PC-3 (cell line): ENCODE results near the gene TCEANC2. TPM values are rescaled to one million over a fixed set of nuclear protein-coding genes. Genes with fewer than 3 reads are reported as not detected.

Experiments
- ATAC-seq: fragments of 200-7000 bp; cut with Tn5 transposase; 2 replicates; pipeline ENCODE4 v1.9.1; 2020; ENCODE audit warnings: mild to moderate bottlenecking, moderate library complexity
- BruUV-seq: library from RNA; stranded (reverse); fragments of 400-500 nt; replicated peaks from 2 replicates; lab custom pipeline; 2021; lab: Mats Ljungman, UMichigan
- CTCF ChIA-PET: fragments of 300-600 bp; sonication (Branson Sonifier 250); formaldehyde crosslinking; loops from one replicate; lab custom pipeline; 2022; ENCODE audit warnings: antibody characterized with exemption; lab: Charles Lee
- POLR2A ChIA-PET: fragments of 300-600 bp; sonication (Branson Sonifier 250); formaldehyde crosslinking; loops from one replicate; lab custom pipeline; 2022; ENCODE audit warnings: antibody characterized with exemption; ENCODE audit not compliant: unreplicated experiment; lab: Charles Lee
- DNase-seq: peaks from one replicate; pipeline ENCODE4 v3.0.0-alpha.2; 2015
- H2AFZ ChIP-seq: fragments of 300-600 bp; sonication (generic); 2 replicates; pipeline ENCODE4 v1.6.0; 2016; ENCODE audit warnings: antibody characterized with exemption, low read length
- H3F3A ChIP-seq: fragments of 300-600 bp; sonication (generic); one replicate; pipeline ENCODE4 v1.6.0; 2017; ENCODE audit warnings: antibody characterized with exemption, low read length, control low read depth, mild to moderate bottlenecking; ENCODE audit not compliant: unreplicated experiment
- H3K27ac ChIP-seq: fragments of 300-600 bp; sonication (generic); 2 replicates; pipeline ENCODE4 v1.5.1; 2016; ENCODE audit warnings: mild to moderate bottlenecking, low read length
- H3K27me3 ChIP-seq: fragments of 300-600 bp; sonication (generic); 2 replicates; pipeline ENCODE4 v1.6.1; 2016; ENCODE audit warnings: low read length, mixed read lengths
- H3K36me3 ChIP-seq: fragments of 300-600 bp; sonication (generic); 2 replicates; pipeline ENCODE4 v1.6.1; 2016; ENCODE audit warnings: low read depth, mixed run types, low read length, mixed read lengths
- H3K4me1 ChIP-seq: fragments of 300-600 bp; sonication (generic); 2 replicates; pipeline ENCODE4 v1.5.1; 2016; ENCODE audit warnings: low read length; ENCODE audit not compliant: insufficient read depth
- H3K4me2 ChIP-seq: fragments of 300-600 bp; sonication (generic); 2 replicates; pipeline ENCODE4 v1.6.0; 2016; ENCODE audit warnings: low read length
- H3K4me3 ChIP-seq: fragments of 300-600 bp; sonication (generic); 2 replicates; pipeline ENCODE4 v1.5.1; 2016; ENCODE audit warnings: mild to moderate bottlenecking, low read length, mixed read lengths
- H3K79me2 ChIP-seq: fragments of 300-600 bp; sonication (generic); 2 replicates; pipeline ENCODE4 v1.6.1; 2017; ENCODE audit warnings: low read length, mixed read lengths
- H3K9ac ChIP-seq: fragments of 300-600 bp; sonication (generic); 2 replicates; pipeline ENCODE4 v1.6.0; 2016; ENCODE audit warnings: mild to moderate bottlenecking, low read length
- H3K9me2 ChIP-seq: fragments of 300-600 bp; sonication (generic); replicated peaks from 2 replicates; pipeline ENCODE4 v1.6.1; 2016; ENCODE audit warnings: mixed run types, low read length, mixed read lengths
- H3K9me3 ChIP-seq: fragments of 300-600 bp; sonication (generic); 2 replicates; pipeline ENCODE4 v1.6.1; 2016; ENCODE audit warnings: low read length, mixed read lengths
- H4K20me1 ChIP-seq: fragments of 300-600 bp; sonication (generic); 2 replicates; pipeline ENCODE4 v1.6.1; 2016; ENCODE audit warnings: low read length, mixed read lengths
- CTCF ChIP-seq: fragments of 300-600 bp; sonication (generic); conservative IDR thresholded peaks from 2 replicates; pipeline ENCODE4 v1.5.1; 2017; ENCODE audit warnings: antibody characterized with exemption, low read depth, mild to moderate bottlenecking, low read length
- EZH2 ChIP-seq: fragments of 300-600 bp; sonication (generic); IDR thresholded peaks from one replicate; pipeline ENCODE4 v1.6.1; 2017; ENCODE audit warnings: antibody characterized with exemption, mild to moderate bottlenecking, low read length; ENCODE audit not compliant: unreplicated experiment
- EZH2phosphoT487 ChIP-seq: fragments of 300-600 bp; sonication (generic); IDR thresholded peaks from 2 replicates; pipeline ENCODE4 v1.6.1; 2018; ENCODE audit warnings: mild to moderate bottlenecking, antibody characterized with exemption, low read length, borderline replicate concordance
- intact Hi-C: fragments of 100-400 bp; cut with micrococcal nuclease; formaldehyde crosslinking; loops from 2 replicates; pipeline ENCODE4 v1.9.0; 2023
- total RNA-seq: library from RNA; depleted of rRNA; stranded (reverse); fragments of >200 nt; gene quantifications from 2 replicates; pipeline ENCODE4 v1.2.3, GENCODE V29; 2014

Gene TCEANC2
- total RNA-seq, 1 experiment from 2014 or later = 4.2 TPM

- intact Hi-C loops = no loop called here
- H3K4me3 ChIP-seq = peak overlapping the region; percentile 51; the same call in 1 of the 2 replicates
- POLR2A ChIA-PET = no interaction called here
- DNase-seq (no peak), ATAC-seq (no peak)
- no peaks in the 10 kb centered on the region for H3K27me3 ChIP-seq
- no peaks in the 10 kb centered on the region for H3K9me3 ChIP-seq
- H3F3A ChIP-seq = no peaks in the 10 kb centered on the region
- no peaks in the 10 kb centered on the region for H3K36me3 ChIP-seq
- H3K9ac ChIP-seq = no peak overlapping the region
- no peaks in the 10 kb centered on the region for H3K79me2 ChIP-seq
- H2AFZ ChIP-seq = peak overlapping the region; percentile 93
- peak overlapping the region; percentile 78 for H3K4me2 ChIP-seq
- no peak overlapping the region for H3K27ac ChIP-seq
- CTCF ChIA-PET = interaction anchor here (1.0 kb wide), 1 partner anchor 369 kb away, joined by 5 read pairs; no protein-coding TSS in a partner anchor
- TF ChIP-seq CTCF (no peak), EZH2phosphoT487 (no peak), EZH2 (no peak)
- BruUV-seq = no TSS peak
- no peaks in the 10 kb centered on the region for H3K9me2 ChIP-seq
- peaks cover 19% of the 10 kb centered on the region for H3K4me1 ChIP-seq
- no peaks in the 10 kb centered on the region for H4K20me1 ChIP-seq
Observed at GRCh38 chr1:54120698-54121481, 67.5 kb downstream of the TCEANC2 start.

GRCh38 chr1:54121482-54122134 lies 68.2 kb downstream of the TCEANC2 start:
- TF ChIP-seq EZH2 = no peak
- no peak for TF ChIP-seq EZH2phosphoT487
- peak; percentile 66 for TF ChIP-seq CTCF
- ChIA-PET CTCF (interaction anchor here (1.0 kb wide), 1 partner anchor 368 kb away, joined by 5 read pairs; no protein-coding TSS in a partner anchor), POLR2A (no interaction called here)
- Histone ChIP-seq H3K79me2 (no peaks in the 10 kb centered on the region), H3K9me3 (no peaks in the 10 kb centered on the region), H3K4me3 (peak overlapping the region; percentile 51; the same call in 1 of the 2 replicates), H2AFZ (peak overlapping the region; percentile 93), H3K9ac (no peak overlapping the region), H3K27me3 (no peaks in the 10 kb centered on the region), H3K9me2 (no peaks in the 10 kb centered on the region), H3K4me2 (peak overlapping the region; percentile 78), H3K4me1 (peaks cover 19% of the 10 kb centered on the region), H3K27ac (no peak overlapping the region), H3F3A (no peaks in the 10 kb centered on the region), H3K36me3 (no peaks in the 10 kb centered on the region), H4K20me1 (no peaks in the 10 kb centered on the region)
- DNase-seq (peak; percentile 63), ATAC-seq (peak; percentile 67)
- BruUV-seq = no TSS peak
- intact Hi-C loops = no loop called here
